ENCODE results near the gene BCKDHB.

GRCh38 chr6:80302716-80303115, 196.2 kb downstream of the BCKDHB start:
- TF ChIP-seq CTCF (IDR thresholded peaks at IDR 0.05) = no peak
- TF ChIP-seq ZNF416 (CRISPR knock-in tag; IDR thresholded peaks at IDR 0.05) = no peak
- TF ChIP-seq NR3C1 (CRISPR knock-in tag; conservative IDR thresholded peaks at IDR 0.05; ENCODE audit: low read depth) = no peak
- no peak for TF ChIP-seq ATF3 (CRISPR knock-in tag; conservative IDR thresholded peaks at IDR 0.05)
- no peak for TF ChIP-seq SP1 (CRISPR knock-in tag; conservative IDR thresholded peaks at IDR 0.05)
- TF ChIP-seq USF1 (CRISPR knock-in tag; IDR thresholded peaks at IDR 0.05) = no peak

Data from WTC11 (cell line).